Measurements from ENCODE around the gene GRPEL1.
A peak's percentile ranks its signal among the peaks of the same experiment; 100 is the strongest.

DNA sequence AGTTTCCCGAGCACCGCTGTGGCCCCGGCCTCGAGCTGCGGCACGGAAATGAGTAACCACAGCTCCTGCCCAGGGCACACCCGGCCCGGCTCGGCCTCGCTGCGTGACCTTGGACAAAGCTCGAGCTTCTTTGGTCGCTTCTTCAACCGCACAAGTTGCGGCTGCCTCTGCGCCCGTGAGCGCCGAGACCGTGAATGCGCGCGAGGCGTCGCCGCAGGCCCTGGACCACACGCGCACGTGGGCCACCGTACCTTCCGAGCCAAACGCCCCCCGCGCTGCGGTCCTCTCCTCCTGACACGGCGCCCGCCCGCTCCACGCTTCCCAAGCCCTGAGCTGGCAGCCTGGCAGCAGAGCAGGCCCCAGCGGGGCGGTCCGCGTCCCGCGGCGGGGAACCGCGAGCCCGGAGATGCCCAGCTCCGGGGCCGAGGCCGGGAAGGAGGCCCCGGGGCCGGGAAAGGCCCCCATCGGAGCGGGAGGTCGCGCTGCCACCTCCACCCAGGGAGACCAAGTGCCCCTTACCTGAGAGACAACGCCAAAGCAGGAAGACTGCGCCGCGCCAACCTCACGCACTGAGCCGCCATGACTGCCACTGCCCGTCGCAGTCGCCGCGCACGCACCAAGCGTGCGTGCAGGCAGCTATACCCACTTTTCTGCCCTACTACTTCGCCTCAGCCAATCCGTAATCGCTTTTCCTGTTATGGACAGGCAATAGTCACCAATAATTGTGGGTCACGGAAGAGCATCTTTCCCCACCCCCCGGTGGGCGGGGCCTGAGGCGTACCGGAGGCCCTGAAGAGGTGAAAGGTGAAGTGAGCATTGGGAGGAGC is at the start of gene GRPEL1:
- TF ChIP-seq YY1 (IDR thresholded peaks at IDR 0.05) (peak; percentile 94), CTCF (IDR thresholded peaks at IDR 0.05; ENCODE audit: low read depth, low read length, missing input control) (no peak)
